Measurements from ENCODE around the gene FAM83D.

FAM83D gene

GRCh38 chr20:38926142-38926933, at the start of gene FAM83D:
TSS of gene FAM83D (plus strand) at chr20:38926417. CDS start at chr20:38926443, 26 bp downstream.
- DNase-seq, result peak; percentile 95
- peak; percentile 95 for ATAC-seq

- no peak for DNase-seq
Measured at GRCh38 chr20:38877483-38877882, 48.7 kb upstream of the FAM83D start.

GRCh38 chr20:38878866-38879265, 47.4 kb upstream of the FAM83D start:
- no peak for ATAC-seq
- DNase-seq, result no peak

More at GRCh38 chr20:38877483-38877882, 48.7 kb upstream of the FAM83D start:
- ATAC-seq, result no peak

- ATAC-seq (no peak), DNase-seq (no peak)
Measured at GRCh38 chr20:38880952-38881735, 45.1 kb upstream of the FAM83D start.

GRCh38 chr20:38881806-38882440, 44.3 kb upstream of the FAM83D start:
- no peak for DNase-seq
- no peak for ATAC-seq

GRCh38 chr20:38882600-38882999, 43.6 kb upstream of the FAM83D start:
- DNase-seq (no peak), ATAC-seq (no peak)

GRCh38 chr20:38883081-38883980, 42.9 kb upstream of the FAM83D start:
- no peak for DNase-seq
- ATAC-seq, result no peak

- DNase-seq (no peak), ATAC-seq (no peak)
Measured at GRCh38 chr20:38883981-38884733, 42.1 kb upstream of the FAM83D start.

- ATAC-seq (no peak), DNase-seq (no peak)
Measured at GRCh38 chr20:38885357-38885756, 40.9 kb upstream of the FAM83D start.

GRCh38 chr20:38888059-38888831, 38.0 kb upstream of the FAM83D start:
- DNase-seq, result no peak
- ATAC-seq, result no peak

GRCh38 chr20:38889050-38889449, 37.2 kb upstream of the FAM83D start:
- ATAC-seq, result no peak

GRCh38 chr20:38889792-38890496, 36.3 kb upstream of the FAM83D start:
- no peak for ATAC-seq
- no peak for DNase-seq

More at GRCh38 chr20:38889050-38889449, 37.2 kb upstream of the FAM83D start:
- DNase-seq, result no peak

- DNase-seq (peak; percentile 28), ATAC-seq (peak; percentile 62)
Measured at GRCh38 chr20:38890497-38890818, 35.8 kb upstream of the FAM83D start.

- ATAC-seq, result peak; percentile 24
- DNase-seq, result no peak
Measured at GRCh38 chr20:38892091-38892981, 33.9 kb upstream of the FAM83D start.

- DNase-seq (no peak), ATAC-seq (no peak)
Measured at GRCh38 chr20:38893056-38893564, 33.1 kb upstream of the FAM83D start.

- DNase-seq (peak; percentile 87), ATAC-seq (peak; percentile 58)
Measured at GRCh38 chr20:38893565-38894090, 32.6 kb upstream of the FAM83D start.

- DNase-seq (no peak), ATAC-seq (no peak)
Measured at GRCh38 chr20:38894091-38894847, 31.9 kb upstream of the FAM83D start.

Measured in stimulated activated naive CD8-positive, alpha-beta T cell treated with anti-CD3 and anti-CD28 coated beads, Interleukin-15, Interleukin-2, amounts not matched to agents 100 U/mL and 50 U/mL, for 24 hours (primary cell).